ENCODE results near the gene ZFHX3. TPM values are rescaled to one million over a fixed set of nuclear protein-coding genes. Genes with fewer than 3 reads are reported as not detected.

ZFHX3 gene
- polyA plus RNA-seq, 4 donors, result 0.45 to 12.8 (median 2.7) TPM

- Histone ChIP-seq H3K36me3 (ENCODE audit: control insufficient read depth in 3 of 3, insufficient read depth in 2 of 3, low read depth in 1 of 3, low read length in 3 of 3) (no peaks in the 10 kb centered on the region), H3K27ac (ENCODE audit: low read depth in 1 of 3, low read length in 2 of 3) (no peak overlapping the region), H3K4me3 (ENCODE audit: low read depth in 1 of 3, low read length in 3 of 3) (no peak overlapping the region), H3K9me3 (ENCODE audit: control insufficient read depth in 2 of 2, insufficient read depth in 1 of 2, low read depth in 1 of 2, low read length in 1 of 2) (peaks cover 0 to 3% of the 10 kb centered on the region in 2 donors), H3K27me3 (ENCODE audit: control insufficient read depth in 3 of 3, insufficient read depth in 3 of 3, low read length in 3 of 3) (no peaks in the 10 kb centered on the region), H3K4me1 (ENCODE audit: control insufficient read depth in 3 of 3, insufficient read depth in 2 of 3, low read depth in 1 of 3, low read length in 2 of 3) (peaks cover 0 to 21% (median 0%) of the 10 kb centered on the region in 3 donors)
- FAIRE-seq (no peak), DNase-seq (no peak)
These were observed 298.8 kb downstream of the ZFHX3 start for GRCh38 chr16:72749091-72749490.

GRCh38 chr16:72744076-72744793 is 303.7 kb downstream of the ZFHX3 start:
- no peak for FAIRE-seq
- Histone ChIP-seq H3K4me1 (ENCODE audit: control insufficient read depth in 3 of 3, insufficient read depth in 2 of 3, low read depth in 1 of 3, low read length in 2 of 3) (peaks cover 0 to 4% (median 0%) of the 10 kb centered on the region in 3 donors), H3K27ac (ENCODE audit: low read depth in 1 of 3, low read length in 2 of 3) (no peak overlapping the region), H3K36me3 (ENCODE audit: control insufficient read depth in 3 of 3, insufficient read depth in 2 of 3, low read depth in 1 of 3, low read length in 3 of 3) (no peaks in the 10 kb centered on the region), H3K4me3 (ENCODE audit: low read depth in 1 of 3, low read length in 3 of 3) (no peak overlapping the region), H3K27me3 (ENCODE audit: control insufficient read depth in 3 of 3, insufficient read depth in 3 of 3, low read length in 3 of 3) (no peaks in the 10 kb centered on the region), H3K9me3 (ENCODE audit: control insufficient read depth in 2 of 2, insufficient read depth in 1 of 2, low read depth in 1 of 2, low read length in 1 of 2) (no peaks in the 10 kb centered on the region)
- DNase-seq, result no peak
- WGBS, 3 donors, result 85 to 92% (median 91%) methylated on average over 2 of the region's 2 CpGs

- no peaks in the 10 kb centered on the region for H3K9me3 ChIP-seq (ENCODE audit: control insufficient read depth in 2 of 2, insufficient read depth in 1 of 2, low read depth in 1 of 2, low read length in 1 of 2)
- DNase-seq (no peak), FAIRE-seq (no peak)
- 85 to 92% (median 90%) methylated on average over 8 of the region's 8 CpGs for WGBS, 3 donors
- H3K27ac ChIP-seq (ENCODE audit: low read depth in 1 of 3, low read length in 2 of 3), result no peak overlapping the region
- H3K27me3 ChIP-seq (ENCODE audit: control insufficient read depth in 3 of 3, insufficient read depth in 3 of 3, low read length in 3 of 3), result no peaks in the 10 kb centered on the region
- H3K36me3 ChIP-seq (ENCODE audit: control insufficient read depth in 3 of 3, insufficient read depth in 2 of 3, low read depth in 1 of 3, low read length in 3 of 3), result no peaks in the 10 kb centered on the region
- H3K4me1 ChIP-seq (ENCODE audit: control insufficient read depth in 3 of 3, insufficient read depth in 2 of 3, low read depth in 1 of 3, low read length in 2 of 3), result no peaks in the 10 kb centered on the region
- no peak overlapping the region for H3K4me3 ChIP-seq (ENCODE audit: low read depth in 1 of 3, low read length in 3 of 3)
These were observed 304.7 kb downstream of the ZFHX3 start for GRCh38 chr16:72743011-72743761.

- 83 to 99% (median 87%) methylated on average over 2 of the region's 2 CpGs for WGBS, 3 donors
- Histone ChIP-seq H3K4me3 (ENCODE audit: low read depth in 1 of 3, low read length in 3 of 3) (no peak overlapping the region), H3K4me1 (ENCODE audit: control insufficient read depth in 3 of 3, insufficient read depth in 2 of 3, low read depth in 1 of 3, low read length in 2 of 3) (no peaks in the 10 kb centered on the region), H3K27ac (ENCODE audit: low read depth in 1 of 3, low read length in 2 of 3) (no peak overlapping the region), H3K9me3 (ENCODE audit: control insufficient read depth in 2 of 2, insufficient read depth in 1 of 2, low read depth in 1 of 2, low read length in 1 of 2) (no peaks in the 10 kb centered on the region), H3K27me3 (ENCODE audit: control insufficient read depth in 3 of 3, insufficient read depth in 3 of 3, low read length in 3 of 3) (no peaks in the 10 kb centered on the region), H3K36me3 (ENCODE audit: control insufficient read depth in 3 of 3, insufficient read depth in 2 of 3, low read depth in 1 of 3, low read length in 3 of 3) (no peaks in the 10 kb centered on the region)
- DNase-seq (no peak), FAIRE-seq (no peak)
These were observed 307.6 kb downstream of the ZFHX3 start for GRCh38 chr16:72740347-72740746.

- Histone ChIP-seq H3K36me3 (ENCODE audit: control insufficient read depth in 3 of 3, insufficient read depth in 2 of 3, low read depth in 1 of 3, low read length in 3 of 3) (no peaks in the 10 kb centered on the region), H3K9me3 (ENCODE audit: control insufficient read depth in 2 of 2, insufficient read depth in 1 of 2, low read depth in 1 of 2, low read length in 1 of 2) (peaks cover 0 to 4% of the 10 kb centered on the region in 2 donors), H3K27me3 (ENCODE audit: control insufficient read depth in 3 of 3, insufficient read depth in 3 of 3, low read length in 3 of 3) (no peaks in the 10 kb centered on the region), H3K4me1 (ENCODE audit: control insufficient read depth in 3 of 3, insufficient read depth in 2 of 3, low read depth in 1 of 3, low read length in 2 of 3) (no peaks in the 10 kb centered on the region), H3K4me3 (ENCODE audit: low read depth in 1 of 3, low read length in 3 of 3) (no peak overlapping the region), H3K27ac (ENCODE audit: low read depth in 1 of 3, low read length in 2 of 3) (no peak overlapping the region)
- DNase-seq (no peak), FAIRE-seq (no peak)
- 53 to 88% (median 76%) methylated on average over 1 of the region's 1 CpG for WGBS, 3 donors
These were observed 308.4 kb downstream of the ZFHX3 start for GRCh38 chr16:72739577-72739976.

GRCh38 chr16:72736074-72736473 is 311.9 kb downstream of the ZFHX3 start:
- Histone ChIP-seq H3K27ac (ENCODE audit: low read depth in 1 of 3, low read length in 2 of 3) (no peak overlapping the region), H3K9me3 (ENCODE audit: control insufficient read depth in 2 of 2, insufficient read depth in 1 of 2, low read depth in 1 of 2, low read length in 1 of 2) (peaks cover 0 to 9% of the 10 kb centered on the region in 2 donors), H3K27me3 (ENCODE audit: control insufficient read depth in 3 of 3, insufficient read depth in 3 of 3, low read length in 3 of 3) (no peaks in the 10 kb centered on the region), H3K36me3 (ENCODE audit: control insufficient read depth in 3 of 3, insufficient read depth in 2 of 3, low read depth in 1 of 3, low read length in 3 of 3) (no peaks in the 10 kb centered on the region), H3K4me3 (ENCODE audit: low read depth in 1 of 3, low read length in 3 of 3) (no peak overlapping the region), H3K4me1 (ENCODE audit: control insufficient read depth in 3 of 3, insufficient read depth in 2 of 3, low read depth in 1 of 3, low read length in 2 of 3) (no peaks in the 10 kb centered on the region)
- WGBS, 3 donors, result 90 to 97% (median 97%) methylated on average over 2 of the region's 2 CpGs
- DNase-seq (no peak), FAIRE-seq (no peak)
